GM18502 (cell line): Measurements from ENCODE around the gene IRF2BP2.
"Not testable (repeated sequence)": the region's sequence is repeated elsewhere in the genome, so short reads cannot be mapped to it uniquely, and the experiment has no call there.

Experiments used
- ATAC-seq: cut with Tn5 transposase; IDR thresholded peaks from one replicate; pipeline ENCODE4 v1.9.1; 2021; ENCODE audit warnings: mild to moderate bottlenecking; ENCODE audit not compliant: unreplicated experiment, poor library complexity

The IRF2BP2 gene

GRCh38 chr1:234634922-234635321 lies 24.9 kb upstream of the IRF2BP2 start:
- not testable (repeated sequence) for ATAC-seq

GRCh38 chr1:234634387-234634786 lies 24.4 kb upstream of the IRF2BP2 start:
- ATAC-seq, result no peak

- no peak for ATAC-seq
Observed at GRCh38 chr1:234633246-234634003, 23.4 kb upstream of the IRF2BP2 start.

GRCh38 chr1:234632225-234632624 lies 22.2 kb upstream of the IRF2BP2 start:
- ATAC-seq, result no peak

GRCh38 chr1:234631721-234632125 lies 21.7 kb upstream of the IRF2BP2 start:
- no peak for ATAC-seq

GRCh38 chr1:234629026-234629425 lies 19.0 kb upstream of the IRF2BP2 start:
- no peak for ATAC-seq

GRCh38 chr1:234628089-234628488 lies 18.1 kb upstream of the IRF2BP2 start:
- ATAC-seq, result no peak

- ATAC-seq, result no peak
Observed at GRCh38 chr1:234627009-234627950, 17.3 kb upstream of the IRF2BP2 start.

GRCh38 chr1:234626391-234626790 lies 16.4 kb upstream of the IRF2BP2 start:
- no peak for ATAC-seq

- ATAC-seq, result no peak
Observed at GRCh38 chr1:234624724-234625117, 14.7 kb upstream of the IRF2BP2 start.

GRCh38 chr1:234621657-234622335 lies 11.8 kb upstream of the IRF2BP2 start:
- no peak for ATAC-seq

GRCh38 chr1:234621127-234621468 lies 11.1 kb upstream of the IRF2BP2 start:
- no peak for ATAC-seq

GRCh38 chr1:234620272-234621126 lies 10.5 kb upstream of the IRF2BP2 start:
- no peak for ATAC-seq

GRCh38 chr1:234619794-234620247 lies 9.8 kb upstream of the IRF2BP2 start:
- ATAC-seq, result no peak

GRCh38 chr1:234619071-234619480 lies 9.1 kb upstream of the IRF2BP2 start:
- ATAC-seq, result no peak

- ATAC-seq, result no peak
Observed at GRCh38 chr1:234618737-234619049, 8.7 kb upstream of the IRF2BP2 start.

- ATAC-seq, result no peak
Observed at GRCh38 chr1:234617986-234618736, 8.2 kb upstream of the IRF2BP2 start.

GRCh38 chr1:234617131-234617985 lies 7.4 kb upstream of the IRF2BP2 start:
- no peak for ATAC-seq
